Measurements from ENCODE around the gene KMT5C.

GRCh38 chr19:55300886-55301458 is 38.7 kb upstream of the KMT5C start:
- TF ChIP-seq CTCF (IDR thresholded peaks at IDR 0.05): no peak
- TF ChIP-seq EP300 (IDR thresholded peaks at IDR 0.05; ENCODE audit: low read depth): no peak
